AG10803 (cell line): ENCODE measurements around the gene ORC6.

Source experiments
- DNase-seq: peaks from one replicate; pipeline ENCODE4 v3.0.0; 2010; ENCODE audit warnings: low read depth
- H3K4me3 ChIP-seq: 2 replicates; pipeline ENCODE4 v1.5.1; 2011; ENCODE audit warnings: mild to moderate bottlenecking, low read length, control low read depth
- TF ChIP-seq, protein P1 (sequence below): conservative IDR thresholded peaks from 2 replicates; pipeline ENCODE4 v1.5.1; 2011; ENCODE audit warnings: mild to moderate bottlenecking, low read length, control low read depth, inconsistent platforms

Gene ORC6

GRCh38 chr16:46714797-46715591 is 25.5 kb downstream of the ORC6 start:
- no peak for DNase-seq
- TF ChIP-seq, protein P1, sequence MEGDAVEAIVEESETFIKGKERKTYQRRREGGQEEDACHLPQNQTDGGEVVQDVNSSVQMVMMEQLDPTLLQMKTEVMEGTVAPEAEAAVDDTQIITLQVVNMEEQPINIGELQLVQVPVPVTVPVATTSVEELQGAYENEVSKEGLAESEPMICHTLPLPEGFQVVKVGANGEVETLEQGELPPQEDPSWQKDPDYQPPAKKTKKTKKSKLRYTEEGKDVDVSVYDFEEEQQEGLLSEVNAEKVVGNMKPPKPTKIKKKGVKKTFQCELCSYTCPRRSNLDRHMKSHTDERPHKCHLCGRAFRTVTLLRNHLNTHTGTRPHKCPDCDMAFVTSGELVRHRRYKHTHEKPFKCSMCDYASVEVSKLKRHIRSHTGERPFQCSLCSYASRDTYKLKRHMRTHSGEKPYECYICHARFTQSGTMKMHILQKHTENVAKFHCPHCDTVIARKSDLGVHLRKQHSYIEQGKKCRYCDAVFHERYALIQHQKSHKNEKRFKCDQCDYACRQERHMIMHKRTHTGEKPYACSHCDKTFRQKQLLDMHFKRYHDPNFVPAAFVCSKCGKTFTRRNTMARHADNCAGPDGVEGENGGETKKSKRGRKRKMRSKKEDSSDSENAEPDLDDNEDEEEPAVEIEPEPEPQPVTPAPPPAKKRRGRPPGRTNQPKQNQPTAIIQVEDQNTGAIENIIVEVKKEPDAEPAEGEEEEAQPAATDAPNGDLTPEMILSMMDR: no peak
- no peak overlapping the region for H3K4me3 ChIP-seq

DNA sequence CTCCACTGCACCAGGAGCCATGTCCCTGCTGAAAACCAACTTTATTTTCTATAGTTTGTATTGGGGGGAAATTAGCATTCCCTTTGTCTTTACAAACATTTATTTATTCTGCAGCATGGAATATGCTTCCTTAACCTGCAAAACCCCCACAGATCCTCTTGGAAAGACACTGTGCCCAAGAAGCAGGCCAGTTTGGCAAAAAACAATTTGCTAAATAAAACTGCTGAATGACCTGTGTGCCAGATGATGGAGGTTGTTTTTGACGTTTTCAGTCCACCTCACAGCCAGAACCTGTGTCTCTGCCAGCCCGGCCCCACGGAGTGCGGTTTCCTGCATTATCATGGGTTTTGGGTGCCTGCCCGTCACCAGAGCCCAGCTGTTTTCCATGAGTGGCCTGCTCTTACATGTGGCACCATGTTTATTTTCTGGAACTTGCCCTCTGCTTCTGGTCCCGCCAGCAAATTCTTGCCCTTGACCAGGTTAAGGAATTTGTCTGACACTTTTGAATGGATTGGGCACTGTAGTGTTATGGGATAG is 26.4 kb downstream of the ORC6 start:
- H3K4me3 ChIP-seq: no peak overlapping the region
- DNase-seq: peak; percentile 18
- TF ChIP-seq, protein P1: no peak

DNA sequence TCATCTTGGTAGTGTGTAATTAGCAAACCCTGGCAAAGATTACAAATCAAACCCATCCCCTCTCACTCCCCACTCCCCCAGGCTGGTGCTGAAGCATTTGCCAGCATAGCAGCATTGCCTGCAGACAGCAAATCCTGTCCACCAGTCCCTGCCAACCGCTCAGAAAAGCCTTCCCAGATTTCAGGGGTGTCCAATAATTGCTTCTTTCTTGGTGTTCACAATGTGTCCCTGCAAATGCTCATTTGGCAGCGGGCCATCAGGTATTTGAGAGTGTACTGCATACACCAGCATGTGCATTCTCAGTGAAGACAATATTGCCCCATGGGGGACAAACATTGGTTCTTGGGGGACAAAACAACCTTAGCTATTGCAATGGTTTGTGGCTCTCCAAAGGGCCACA is 28.2 kb downstream of the ORC6 start:
- TF ChIP-seq, protein P1: no peak
- H3K4me3 ChIP-seq: no peak overlapping the region
- DNase-seq: no peak

- TF ChIP-seq, protein P1: no peak
- H3K4me3 ChIP-seq: no peak overlapping the region
- no peak for DNase-seq
Measured at GRCh38 chr16:46718214-46718613, 28.8 kb downstream of the ORC6 start.

GRCh38 chr16:46719528-46719927 is 30.1 kb downstream of the ORC6 start:
- TF ChIP-seq, protein P1: no peak
- no peak for DNase-seq
- no peak overlapping the region for H3K4me3 ChIP-seq

DNA sequence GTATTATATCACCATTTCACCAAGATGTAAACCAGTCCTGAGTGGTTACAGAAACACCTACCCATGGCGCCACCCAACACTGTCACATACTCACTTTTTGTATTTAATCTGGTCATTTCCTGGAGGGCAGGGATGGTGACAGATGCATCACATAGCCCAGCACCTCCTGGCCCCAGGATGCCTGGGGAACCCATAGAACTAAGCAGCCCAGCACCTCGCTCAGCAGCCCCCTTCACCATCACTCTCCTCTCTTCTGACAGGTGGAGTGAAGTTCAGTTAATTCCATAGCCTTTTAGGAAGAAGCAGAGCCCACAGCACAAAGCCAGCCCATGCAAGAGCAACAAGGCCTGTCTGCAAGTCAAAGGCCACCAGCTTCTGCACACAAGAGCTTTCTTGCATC is 31.2 kb downstream of the ORC6 start:
- DNase-seq: no peak
- TF ChIP-seq, protein P1: no peak
- H3K4me3 ChIP-seq: no peak overlapping the region

- no peak overlapping the region for H3K4me3 ChIP-seq
- DNase-seq: no peak
- TF ChIP-seq, protein P1: no peak
Measured at GRCh38 chr16:46721885-46722284, 32.4 kb downstream of the ORC6 start.
